Mesenchymal stem cell (in vitro differentiated cells and primary cell): Measurements from ENCODE around the gene TBC1D21.

Experiments used
- DNase-seq: peaks from one replicate; pipeline ENCODE4 v3.0.0-alpha.2; 2013
- H2AFZ ChIP-seq: one replicate; pipeline ENCODE4 v1.6.1; 2013; ENCODE audit warnings: low read depth, mild to moderate bottlenecking, control low read depth, inconsistent platforms, low read length, moderate library complexity
- H2AK5ac ChIP-seq: 2 replicates; pipeline ENCODE4 v1.6.1; 2013; ENCODE audit warnings: low read length, moderate library complexity, mild to moderate bottlenecking, inconsistent platforms; ENCODE audit not compliant: severe bottlenecking
- H2BK120ac ChIP-seq: one replicate; pipeline ENCODE4 v1.6.1; 2013; ENCODE audit warnings: low read depth, mild to moderate bottlenecking, inconsistent platforms, low read length, moderate library complexity
- H2BK12ac ChIP-seq, 2 experiments: one replicate each; pipeline ENCODE4 v1.6.1; 2013; ENCODE audit warnings: inconsistent platforms in 2 of 2, low read length in 2 of 2, mild to moderate bottlenecking in 2 of 2, moderate library complexity in 2 of 2, control low read depth in 1 of 2
- H2BK15ac ChIP-seq: one replicate; pipeline ENCODE4 v1.6.1; 2013; ENCODE audit warnings: mild to moderate bottlenecking, low read depth, inconsistent platforms; ENCODE audit not compliant: poor library complexity, severe bottlenecking
- H2BK5ac ChIP-seq: 2 replicates; pipeline ENCODE4 v1.6.1; 2013; ENCODE audit warnings: low read depth, mild to moderate bottlenecking, low read length, control low read depth, inconsistent platforms; ENCODE audit not compliant: poor library complexity, severe bottlenecking
- H3K14ac ChIP-seq, 2 experiments: one replicate each; pipeline ENCODE4 v1.6.1; 2013; ENCODE audit warnings: inconsistent platforms in 2 of 2, low read length in 2 of 2, control low read depth in 1 of 2, mild to moderate bottlenecking in 1 of 2, moderate library complexity in 1 of 2
- H3K18ac ChIP-seq, 2 experiments: one replicate each; pipeline ENCODE4 v1.6.1; 2013; ENCODE audit warnings: inconsistent platforms in 2 of 2, low read length in 2 of 2, control low read depth in 1 of 2, low read depth in 1 of 2, mild to moderate bottlenecking in 1 of 2
- H3K23ac ChIP-seq, 2 experiments: one replicate each; pipeline ENCODE4 v1.6.1; 2013; ENCODE audit warnings: inconsistent platforms in 2 of 2, low read length in 2 of 2, mild to moderate bottlenecking in 2 of 2, moderate library complexity in 2 of 2, control low read depth in 1 of 2
- H3K27ac ChIP-seq: 2 replicates; pipeline ENCODE4 v1.5.1; 2013; ENCODE audit warnings: mild to moderate bottlenecking, moderate library complexity, low read length, control low read depth, inconsistent platforms; ENCODE audit not compliant: poor library complexity, severe bottlenecking
- H3K27me3 ChIP-seq, 2 experiments: 2 replicates each; pipeline versions ENCODE4 v1.6.1 to v1.7.0; 2013; ENCODE audit warnings: low read length in 2 of 2, mild to moderate bottlenecking in 2 of 2, moderate library complexity in 2 of 2, control low read depth in 1 of 2, inconsistent platforms in 1 of 2; ENCODE audit not compliant: control insufficient read depth in 1 of 2, insufficient read depth in 1 of 2
- H3K36me3 ChIP-seq, 2 experiments: 2 replicates each; pipeline versions ENCODE4 v1.6.1 to v1.7.0; 2013; ENCODE audit warnings: low read length in 2 of 2, control low read depth in 1 of 2, inconsistent platforms in 1 of 2, low read depth in 1 of 2, mild to moderate bottlenecking in 1 of 2; ENCODE audit not compliant: insufficient read depth in 2 of 2, control insufficient read depth in 1 of 2
- H3K4ac ChIP-seq, 2 experiments: one replicate each; pipeline ENCODE4 v1.6.1; 2013; ENCODE audit warnings: inconsistent platforms in 2 of 2, low read length in 2 of 2, mild to moderate bottlenecking in 2 of 2, moderate library complexity in 2 of 2, control low read depth in 1 of 2, low read depth in 1 of 2
- H3K4me1 ChIP-seq: 2 replicates; pipeline ENCODE4 v1.6.1; 2013; ENCODE audit warnings: low read depth, low read length, control low read depth; ENCODE audit not compliant: control insufficient read depth, insufficient read depth
- H3K4me2 ChIP-seq: 2 replicates; pipeline ENCODE4 v1.6.1; 2013; ENCODE audit warnings: low read length, mild to moderate bottlenecking, inconsistent platforms; ENCODE audit not compliant: poor library complexity, severe bottlenecking
- H3K4me3 ChIP-seq, 2 experiments: 2 replicates each; pipeline versions ENCODE4 v1.5.1 to v1.7.0; 2013; ENCODE audit warnings: low read length in 2 of 2, mild to moderate bottlenecking in 2 of 2, control low read depth in 1 of 2, low read depth in 1 of 2; ENCODE audit not compliant: insufficient read depth in 1 of 2
- H3K79me1 ChIP-seq: replicated peaks from 2 replicates; pipeline ENCODE4 v1.6.1; 2013; ENCODE audit warnings: mild to moderate bottlenecking, control low read depth, low read length, inconsistent platforms; ENCODE audit not compliant: poor library complexity, severe bottlenecking
- H3K9ac ChIP-seq: 2 replicates; pipeline ENCODE4 v1.7.0; 2013; ENCODE audit warnings: mild to moderate bottlenecking, low read length, moderate library complexity
- H3K9me3 ChIP-seq: 2 replicates; pipeline ENCODE4 v1.7.0; 2013; ENCODE audit warnings: mild to moderate bottlenecking, low read length; ENCODE audit not compliant: control insufficient read depth
- H4K8ac ChIP-seq: one replicate; pipeline ENCODE4 v1.6.1; 2013; ENCODE audit warnings: inconsistent platforms, mild to moderate bottlenecking, low read length, moderate library complexity
- H4K91ac ChIP-seq: one replicate; pipeline ENCODE4 v1.6.1; 2013; ENCODE audit warnings: mild to moderate bottlenecking, low read length, inconsistent platforms
- WGBS: methylation state at CpG from one replicate; pipeline ENCODE4 v1.1.7; 2013; ENCODE audit warnings: mixed read lengths; 5-methylcytosine and 5-hydroxymethylcytosine counted together

TBC1D21 gene

GRCh38 chr15:73852507-73852906, 20.9 kb upstream of the TBC1D21 start:
- no peak overlapping the region for H3K4me3 ChIP-seq
- no peak overlapping the region for H3K4ac ChIP-seq
- no peak overlapping the region for H2AFZ ChIP-seq
- H3K4me2 ChIP-seq: no peak overlapping the region
- no peak for DNase-seq
- WGBS: 52% methylated on average over 5 of the region's 5 CpGs
- no peak overlapping the region for H2BK15ac ChIP-seq
- H3K9ac ChIP-seq: no peak overlapping the region
- H3K27me3 ChIP-seq: peaks cover 80 to 84% of the 10 kb centered on the region in 2 experiments
- H2BK12ac ChIP-seq: no peak overlapping the region
- no peak overlapping the region for H2BK120ac ChIP-seq
- H3K4me1 ChIP-seq: no peaks in the 10 kb centered on the region
- no peak overlapping the region for H3K18ac ChIP-seq
- H3K27ac ChIP-seq: no peak overlapping the region
- no peak overlapping the region for H4K8ac ChIP-seq
- no peak overlapping the region for H2AK5ac ChIP-seq
- H3K79me1 ChIP-seq: no peaks in the 10 kb centered on the region
- H3K14ac ChIP-seq: no peak overlapping the region
- H2BK5ac ChIP-seq: no peak overlapping the region
- H3K9me3 ChIP-seq: no peaks in the 10 kb centered on the region
- H3K36me3 ChIP-seq: no peaks in the 10 kb centered on the region
- H4K91ac ChIP-seq: no peak overlapping the region
- H3K23ac ChIP-seq: no peak overlapping the region

GRCh38 chr15:73854265-73854664, 19.1 kb upstream of the TBC1D21 start:
- Histone ChIP-seq H2BK5ac (no peak overlapping the region), H3K4ac (no peak overlapping the region), H2BK120ac (no peak overlapping the region), H3K23ac (no peak overlapping the region), H3K27me3 (peaks cover 75 to 81% of the 10 kb centered on the region in 2 experiments), H2BK12ac (no peak overlapping the region), H2AK5ac (no peak overlapping the region), H3K18ac (no peak overlapping the region), H3K14ac (no peak overlapping the region), H3K36me3 (no peaks in the 10 kb centered on the region), H4K8ac (no peak overlapping the region), H3K9me3 (peaks cover 5% of the 10 kb centered on the region), H4K91ac (no peak overlapping the region), H2BK15ac (no peak overlapping the region), H3K79me1 (no peaks in the 10 kb centered on the region), H3K4me1 (no peaks in the 10 kb centered on the region), H2AFZ (no peak overlapping the region), H3K4me2 (no peak overlapping the region), H3K4me3 (no peak overlapping the region), H3K27ac (no peak overlapping the region), H3K9ac (no peak overlapping the region)
- no peak for DNase-seq
- 62% methylated on average over 4 of the region's 4 CpGs for WGBS

DNA sequence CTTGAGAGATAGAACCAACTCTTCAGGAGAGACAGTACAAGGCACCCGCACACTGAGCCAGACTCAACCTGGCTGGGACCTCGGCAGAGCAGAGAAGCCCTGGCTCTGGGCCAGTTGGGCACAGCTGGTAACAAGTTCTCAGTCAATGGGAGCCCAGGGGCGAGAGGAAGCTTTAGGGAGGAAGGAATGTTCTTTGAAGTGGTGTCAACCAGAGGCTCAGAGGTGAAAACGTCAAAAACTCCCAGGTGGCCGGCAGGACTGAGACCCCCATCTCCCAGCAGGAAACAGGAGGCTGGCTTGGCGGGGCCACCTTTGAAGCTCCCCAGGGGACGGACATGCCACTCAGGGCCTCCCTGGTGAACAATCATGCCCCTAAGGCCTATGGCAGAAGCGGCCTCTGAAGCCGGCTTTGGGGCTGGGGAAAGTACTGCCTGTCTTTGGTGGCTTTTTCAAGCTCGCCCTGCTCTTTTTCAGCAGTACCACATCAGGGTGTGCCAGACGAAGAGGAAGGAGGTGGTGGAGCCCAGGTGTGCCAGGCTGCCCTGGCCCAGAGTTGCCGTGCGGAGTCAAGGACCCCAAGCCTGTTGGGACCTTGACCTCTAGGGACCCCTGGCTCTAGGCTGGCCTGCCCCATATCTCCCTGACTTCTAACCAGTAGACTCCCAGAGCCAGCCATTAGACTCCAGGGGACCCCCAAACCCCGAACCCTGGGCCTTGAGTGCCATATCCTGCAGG, 16.7 kb upstream of the TBC1D21 start:
- Histone ChIP-seq H2BK12ac (no peak overlapping the region), H3K4me1 (no peaks in the 10 kb centered on the region), H2BK120ac (no peak overlapping the region), H3K36me3 (no peaks in the 10 kb centered on the region), H3K4me3 (no peak overlapping the region), H2BK15ac (no peak overlapping the region), H3K9ac (no peak overlapping the region), H3K27ac (no peak overlapping the region), H3K18ac (no peak overlapping the region), H4K8ac (no peak overlapping the region), H3K14ac (no peak overlapping the region), H4K91ac (no peak overlapping the region), H3K4me2 (no peak overlapping the region), H2AK5ac (no peak overlapping the region), H3K27me3 (peaks cover 74 to 80% of the 10 kb centered on the region in 2 experiments), H2AFZ (no peak overlapping the region), H3K9me3 (peaks cover 5% of the 10 kb centered on the region), H2BK5ac (no peak overlapping the region), H3K79me1 (no peaks in the 10 kb centered on the region), H3K23ac (no peak overlapping the region), H3K4ac (no peak overlapping the region)
- 42% methylated on average over 14 of the region's 14 CpGs for WGBS
- no peak for DNase-seq

DNA sequence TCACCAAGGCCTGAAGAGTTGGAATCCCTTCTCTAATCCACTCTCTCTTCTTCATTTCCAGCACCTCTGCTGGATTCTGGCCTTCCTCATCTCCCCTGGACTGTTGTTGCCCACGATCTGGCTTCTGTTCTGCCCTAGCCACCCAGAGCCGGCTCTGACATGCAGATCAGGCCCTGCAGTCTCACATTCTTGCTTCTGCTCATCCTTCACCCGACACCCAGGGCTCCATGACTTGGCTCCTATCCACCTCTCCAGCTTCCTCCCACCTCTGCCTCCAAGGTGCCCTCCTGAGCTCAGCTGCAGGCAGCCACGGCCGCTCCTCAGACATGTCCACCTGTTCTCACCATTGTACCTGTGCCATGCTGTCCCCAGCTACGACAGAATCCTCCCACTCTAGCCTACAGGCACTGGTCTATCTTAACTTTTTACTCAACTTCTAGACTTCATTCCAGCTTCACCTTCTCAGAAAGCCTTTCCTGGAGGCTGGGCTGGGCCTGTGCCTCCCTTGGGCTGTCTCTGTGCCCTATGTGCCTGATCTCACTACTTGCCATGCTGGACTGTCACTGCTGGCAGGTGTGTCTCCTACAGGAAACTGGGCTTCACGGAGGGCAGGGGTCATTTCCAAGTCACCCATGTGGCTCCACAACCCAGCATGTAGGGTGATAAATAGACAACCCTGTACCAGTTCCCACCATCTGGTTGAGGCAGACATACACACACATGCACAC, 16.0 kb upstream of the TBC1D21 start:
- no peak overlapping the region for H4K8ac ChIP-seq
- H3K4me3 ChIP-seq: no peak overlapping the region
- H3K79me1 ChIP-seq: no peaks in the 10 kb centered on the region
- H3K18ac ChIP-seq: no peak overlapping the region
- H3K36me3 ChIP-seq: no peaks in the 10 kb centered on the region
- H2AFZ ChIP-seq: no peak overlapping the region
- H3K9ac ChIP-seq: no peak overlapping the region
- no peak overlapping the region for H4K91ac ChIP-seq
- no peaks in the 10 kb centered on the region for H3K4me1 ChIP-seq
- no peak overlapping the region for H3K23ac ChIP-seq
- no peak overlapping the region for H2BK5ac ChIP-seq
- peaks cover 5% of the 10 kb centered on the region for H3K9me3 ChIP-seq
- no peak overlapping the region for H2BK120ac ChIP-seq
- H3K4ac ChIP-seq: no peak overlapping the region
- H3K27me3 ChIP-seq: peaks cover 72 to 86% of the 10 kb centered on the region in 2 experiments
- H2BK12ac ChIP-seq: no peak overlapping the region
- H3K4me2 ChIP-seq: no peak overlapping the region
- H2BK15ac ChIP-seq: no peak overlapping the region
- H3K27ac ChIP-seq: no peak overlapping the region
- no peak for DNase-seq
- no peak overlapping the region for H2AK5ac ChIP-seq
- WGBS: 66% methylated on average over 7 of the region's 7 CpGs
- H3K14ac ChIP-seq: no peak overlapping the region
